ENCODE measurements around the gene INHA.

INHA gene

GRCh38 chr2:219572237-219573001, at the start of gene INHA:
TSS of gene INHA (plus strand) at chr2:219572310. CDS start at chr2:219572375, 65 bp downstream.
- FAIRE-seq, result no peak

GRCh38 chr2:219523031-219523671, 49.0 kb upstream of the INHA start:
- FAIRE-seq, result no peak

GRCh38 chr2:219524817-219525216, 47.3 kb upstream of the INHA start:
- no peak for FAIRE-seq

GRCh38 chr2:219525533-219526232, 46.4 kb upstream of the INHA start:
- no peak for FAIRE-seq

GRCh38 chr2:219526320-219527075, 45.6 kb upstream of the INHA start:
- no peak for FAIRE-seq

GRCh38 chr2:219527076-219527394, 45.1 kb upstream of the INHA start:
- FAIRE-seq, result no peak

- FAIRE-seq, result no peak
Observed at GRCh38 chr2:219527472-219527871, 44.6 kb upstream of the INHA start.

- FAIRE-seq, result no peak
Observed at GRCh38 chr2:219530048-219530963, 41.8 kb upstream of the INHA start.

- FAIRE-seq, result no peak
Observed at GRCh38 chr2:219531639-219532377, 40.3 kb upstream of the INHA start.

- FAIRE-seq, result no peak
Observed at GRCh38 chr2:219532378-219532649, 39.8 kb upstream of the INHA start.

- FAIRE-seq, result no peak
Observed at GRCh38 chr2:219533930-219534661, 38.0 kb upstream of the INHA start.

GRCh38 chr2:219536425-219536824, 35.7 kb upstream of the INHA start:
- FAIRE-seq, result no peak

GRCh38 chr2:219536967-219537366, 35.1 kb upstream of the INHA start:
- FAIRE-seq, result no peak

- no peak for FAIRE-seq
Observed at GRCh38 chr2:219537657-219538488, 34.2 kb upstream of the INHA start.

GRCh38 chr2:219538504-219538951, 33.6 kb upstream of the INHA start:
- FAIRE-seq, result no peak

GRCh38 chr2:219538956-219539788, 32.9 kb upstream of the INHA start:
- FAIRE-seq, result no peak

- FAIRE-seq, result no peak
Observed at GRCh38 chr2:219539926-219540678, 32.0 kb upstream of the INHA start.
